SK-N-SH (cell line): ENCODE measurements around the gene CALU. TPM values are rescaled to one million over a fixed set of nuclear protein-coding genes. Genes with fewer than 3 reads are reported as not detected.

Experiments
- CTCF ChIA-PET: fragments of 300-600, 350-600 bp; formaldehyde crosslinking; extraction: SDS; loops from one replicate; lab custom pipeline; 2021; lab: Yijun Ruan, JAX
- POLR2A ChIA-PET: fragments of 350-600 bp; sonication (Branson Sonifier 250); formaldehyde crosslinking; extraction: SDS; loops from one replicate; lab custom pipeline; 2020; ENCODE audit warnings: antibody characterized with exemption, inconsistent platforms; lab: Yijun Ruan, JAX
- DNase-seq: peaks from one replicate; pipeline ENCODE4 v3.0.0; 2012
- H2AFZ ChIP-seq: fragments of 200-600 bp; sonication (generic); 2 replicates; pipeline ENCODE4 v1.8.1; 2016; ENCODE audit warnings: antibody characterized with exemption, mild to moderate bottlenecking, low read depth
- H3F3A ChIP-seq: fragments of 200-600 bp; sonication (generic); replicated peaks from 2 replicates; pipeline ENCODE3; 2016; ENCODE audit warnings: antibody characterized with exemption, mild to moderate bottlenecking; ENCODE audit not compliant: insufficient read depth
- H3K27ac ChIP-seq, 2 experiments: fragments of 200-500 bp in 1 of 2; fragments of 200-600 bp in 1 of 2; sonication (Bioruptor generic) in 1 of 2; sonication (generic), shearing (Covaris generic) in 1 of 2; 2 replicates each; pipeline versions ENCODE4 v1.5.1 to v1.6.1; 2014 to 2016; ENCODE audit warnings: low read depth in 2 of 2, inconsistent platforms in 1 of 2, low read length in 1 of 2, mild to moderate bottlenecking in 1 of 2, mixed read lengths in 1 of 2
- H3K27me3 ChIP-seq: fragments of 200-600 bp; sonication (generic), shearing (Covaris generic); 2 replicates; pipeline ENCODE4 v1.6.1; 2016; ENCODE audit warnings: mixed run types; ENCODE audit not compliant: insufficient read depth
- H3K36me3 ChIP-seq, 2 experiments: fragments of 200-500 bp in 1 of 2; fragments of 200-600 bp in 1 of 2; sonication (Bioruptor generic) in 1 of 2; sonication (generic) in 1 of 2; replicated peaks in 1 of 2; 2 replicates each; pipeline versions ENCODE3 to v1.5.1; 2014 to 2016; ENCODE audit warnings: low read length in 1 of 2, mild to moderate bottlenecking in 1 of 2; ENCODE audit not compliant: insufficient read depth in 2 of 2, control insufficient read depth in 1 of 2
- H3K4me1 ChIP-seq, 2 experiments: fragments of 200-500 bp in 1 of 2; fragments of 200-600 bp in 1 of 2; sonication (Bioruptor generic) in 1 of 2; sonication (generic), shearing (Covaris generic) in 1 of 2; 2 replicates each; pipeline versions ENCODE4 v1.5.1 to v1.6.1; 2014 to 2016; ENCODE audit warnings: low read depth in 1 of 2, low read length in 1 of 2, mixed run types in 1 of 2; ENCODE audit not compliant: insufficient read depth in 2 of 2, control insufficient read depth in 1 of 2
- H3K4me2 ChIP-seq: fragments of 200-600 bp; sonication (generic), shearing (Covaris generic); 2 replicates; pipeline ENCODE4 v1.6.1; 2017; ENCODE audit warnings: mixed run types
- H3K4me3 ChIP-seq, 2 experiments: fragments of 200-500 bp in 1 of 2; fragments of 200-600 bp in 1 of 2; sonication (Bioruptor generic) in 1 of 2; sonication (generic), shearing (Covaris generic) in 1 of 2; 2 replicates each; pipeline versions ENCODE4 v1.5.1 to v1.8.1; 2014 to 2016; ENCODE audit warnings: low read depth in 2 of 2, inconsistent platforms in 1 of 2, low read length in 1 of 2, mild to moderate bottlenecking in 1 of 2, mixed read lengths in 1 of 2, moderate library complexity in 1 of 2
- H3K79me2 ChIP-seq: fragments of 200-600 bp; sonication (generic); 2 replicates; pipeline ENCODE4 v1.8.1; 2017; ENCODE audit warnings: mild to moderate bottlenecking; ENCODE audit not compliant: insufficient read depth
- H3K9ac ChIP-seq: fragments of 200-600 bp; sonication (generic); 2 replicates; pipeline ENCODE4 v1.6.1; 2017; ENCODE audit warnings: mixed run types
- H3K9me2 ChIP-seq: fragments of 200-600 bp; sonication (generic); 2 replicates; pipeline ENCODE4 v1.6.1; 2017; ENCODE audit warnings: mixed run types
- H3K9me3 ChIP-seq: fragments of 200-600 bp; sonication (generic); 2 replicates; pipeline ENCODE4 v1.6.1; 2017; ENCODE audit warnings: mixed run types, mild to moderate bottlenecking, moderate library complexity
- H4K20me1 ChIP-seq: fragments of 200-600 bp; sonication (generic); 2 replicates; pipeline ENCODE4 v1.6.1; 2017; ENCODE audit warnings: mild to moderate bottlenecking, mixed run types; ENCODE audit not compliant: insufficient read depth
- CHD2 ChIP-seq: fragments of 150-350 bp; IDR thresholded peaks from 2 replicates; pipeline ENCODE4 v1.6.1; 2018; ENCODE audit warnings: low read length; ENCODE audit not compliant: partially characterized antibody
- ELF1 ChIP-seq: IDR thresholded peaks from 2 replicates; pipeline ENCODE4 v1.4.0; 2012
- EP300 ChIP-seq, 2 experiments: IDR thresholded peaks; 2 replicates each; pipeline versions ENCODE4 v1.4.0 to v1.6.1; 2012; ENCODE audit warnings: borderline replicate concordance in 1 of 2, low read depth in 1 of 2, low read length in 1 of 2
- EZH2phosphoT487 ChIP-seq: fragments of 200-600 bp; sonication (generic); IDR thresholded peaks from 2 replicates; pipeline ENCODE4 v1.6.1; 2017; ENCODE audit warnings: low read depth, mixed run types, mild to moderate bottlenecking, antibody characterized with exemption, moderate library complexity, borderline replicate concordance
- GABPA ChIP-seq: IDR thresholded peaks from 2 replicates; pipeline ENCODE4 v1.4.0; 2012; ENCODE audit warnings: low read depth, mild to moderate bottlenecking
- GATA2 ChIP-seq: sonication (generic); formaldehyde crosslinking; IDR thresholded peaks from 2 replicates; pipeline ENCODE4 v1.5.0; 2020; ENCODE audit warnings: mild to moderate bottlenecking, missing genetic modification reagents
- IRF3 ChIP-seq: fragments of 150-350 bp; IDR thresholded peaks from 2 replicates; pipeline ENCODE4 v1.6.1; 2016; ENCODE audit warnings: mild to moderate bottlenecking, low read depth, low read length
- NRF1 ChIP-seq: IDR thresholded peaks from 2 replicates; pipeline ENCODE4 v1.6.1; 2012; ENCODE audit warnings: low read depth, mild to moderate bottlenecking, low read length
- PBX3 ChIP-seq: IDR thresholded peaks from 2 replicates; pipeline ENCODE4; 2012
- POLR2AphosphoS5 ChIP-seq: IDR thresholded peaks from 2 replicates; pipeline ENCODE4 v1.6.1; 2012; ENCODE audit warnings: low read depth, low read length
- RCOR1 ChIP-seq: fragments of 150-350 bp; IDR thresholded peaks from 2 replicates; pipeline ENCODE4 v1.6.1; 2017; ENCODE audit warnings: antibody characterized with exemption, low read length
- TCF12 ChIP-seq: IDR thresholded peaks from 2 replicates; pipeline ENCODE4 v1.4.0; 2012
- TEAD4 ChIP-seq: IDR thresholded peaks from 2 replicates; pipeline ENCODE4 v1.4.0; 2012; ENCODE audit warnings: mild to moderate bottlenecking, borderline replicate concordance; ENCODE audit not compliant: insufficient read depth
- USF1 ChIP-seq: IDR thresholded peaks from 2 replicates; pipeline ENCODE4 v1.4.0; 2012; ENCODE audit warnings: low read depth, borderline replicate concordance
- USF2 ChIP-seq: fragments of 150-350 bp; IDR thresholded peaks from 2 replicates; pipeline ENCODE4 v1.6.1; 2017; ENCODE audit warnings: antibody characterized with exemption, low read length, low read depth, borderline replicate concordance
- ZBTB33 ChIP-seq: IDR thresholded peaks from 2 replicates; pipeline ENCODE4 v1.4.0; 2012; ENCODE audit warnings: low read depth, borderline replicate concordance
- WGBS: methylation state at CpG from one replicate; pipeline ENCODE4 v1.1.6; 2017; ENCODE audit warnings: low lambda C conversion rate; 5-methylcytosine and 5-hydroxymethylcytosine counted together
- polyA plus RNA-seq, 3 experiments: library from polyadenylated mRNA; depleted of rRNA; stranded (reverse); fragments of >200 nt; gene quantifications; 2 replicates each; pipeline ENCODE4 v1.2.3, GENCODE V29; 2012

Gene CALU
- polyA plus RNA-seq, 1 of the 3 experiments (the other 2 are of a cell fraction), result 195 TPM

- peaks cover 64% of the 10 kb centered on the region for H3K79me2 ChIP-seq
- CTCF ChIA-PET, result interaction anchor here (1.3 to 1.6 kb wide), 2 partner anchors 13 to 17 kb away, joined by 3 read pairs; no protein-coding TSS in a partner anchor
- 98% methylated on average over 6 of the region's 6 CpGs for WGBS
Observed at GRCh38 chr7:128767475-128768110, 28.4 kb downstream of the CALU start.

GRCh38 chr7:128770233-128770632, 31.1 kb downstream of the CALU start:
- Histone ChIP-seq H4K20me1 (peaks cover 14% of the 10 kb centered on the region; the same call in 1 of the 2 replicates), H3K9me2 (no peaks in the 10 kb centered on the region), H3K36me3 (peaks cover 70 to 94% of the 10 kb centered on the region in 2 experiments), H3K4me1 (peaks cover 3 to 7% of the 10 kb centered on the region in 2 experiments; a peak in 1 of 4 replicates), H3K9me3 (no peaks in the 10 kb centered on the region), H3F3A (peaks cover 52% of the 10 kb centered on the region)
- CTCF ChIA-PET, result interaction anchor here (0.8 to 1.8 kb wide), 4 partner anchors 10 to 343 kb away, joined by 3 to 9 read pairs (median 4); partner anchors contain the start of gene CCDC136
- DNase-seq, result no peak
- TF ChIP-seq NRF1, result no peak
- no peak for TF ChIP-seq IRF3
- no peak for TF ChIP-seq POLR2AphosphoS5
- TF ChIP-seq GABPA, result no peak
- TF ChIP-seq GATA2, result no peak
- TF ChIP-seq TEAD4, result no peak
- TF ChIP-seq CHD2, result no peak
- no peak for TF ChIP-seq PBX3
- TF ChIP-seq TCF12, result no peak
- TF ChIP-seq USF2, result no peak
- no peak for TF ChIP-seq USF1
- no peak for TF ChIP-seq ZBTB33
- TF ChIP-seq ELF1, result no peak
- TF ChIP-seq RCOR1, result no peak
- no peak for TF ChIP-seq EZH2phosphoT487
- TF ChIP-seq, all 33 proteins: peak for 0
- H3K27me3 ChIP-seq, result no peaks in the 10 kb centered on the region
- no peak overlapping the region for H3K4me3 ChIP-seq
- WGBS, result 79% methylated on average over 2 of the region's 2 CpGs
- H3K27ac ChIP-seq, result no peak overlapping the region; a peak in 1 of 4 replicates
- POLR2A ChIA-PET, result interaction anchor here (0.6 kb wide), 2 partner anchors 11 to 196 kb away, joined by 3 to 5 read pairs; no protein-coding TSS in a partner anchor
- H3K4me2 ChIP-seq, result no peak overlapping the region
- H2AFZ ChIP-seq, result no peak overlapping the region
- H3K79me2 ChIP-seq, result peaks cover 43% of the 10 kb centered on the region
- H3K9ac ChIP-seq, result no peak overlapping the region

More at GRCh38 chr7:128767475-128768110, 28.4 kb downstream of the CALU start:
- H3K9me2 ChIP-seq, result no peaks in the 10 kb centered on the region
- H3K9ac ChIP-seq, result no peak overlapping the region
- no peak overlapping the region for H3K4me3 ChIP-seq
- H3K9me3 ChIP-seq, result no peaks in the 10 kb centered on the region
- POLR2A ChIA-PET, result no interaction called here
- H3K27ac ChIP-seq, result no peak overlapping the region
- no peak for DNase-seq
- H4K20me1 ChIP-seq, result peaks cover 20% of the 10 kb centered on the region; the same call in 1 of the 2 replicates
- no peak overlapping the region for H3K4me2 ChIP-seq
- H3K27me3 ChIP-seq, result no peaks in the 10 kb centered on the region
- no peak for TF ChIP-seq EP300 (IDR thresholded peaks at IDR 0.05; ENCODE audit: borderline replicate concordance in 1 of 2, low read depth in 1 of 2, low read length in 1 of 2)
- 0 out of 2 replicates have a peak, but pooled peaks have one; percentile 13 for TF ChIP-seq POLR2AphosphoS5
- no peak overlapping the region for H2AFZ ChIP-seq
- peaks cover 45% of the 10 kb centered on the region for H3F3A ChIP-seq
- H3K4me1 ChIP-seq, result peaks cover 3 to 7% of the 10 kb centered on the region in 2 experiments; a peak in 1 of 4 replicates
- peaks cover 74 to 98% of the 10 kb centered on the region in 2 experiments for H3K36me3 ChIP-seq
